MM.1S (cell line): Measurements from ENCODE around the gene KRT28.

Source experiments
- CTCF ChIP-seq: fragments of 300-600 bp; sonication (generic); IDR thresholded peaks from 2 replicates; pipeline ENCODE4 v1.5.1; 2016; ENCODE audit warnings: antibody characterized with exemption, low read length, mixed read lengths
- EZH2 ChIP-seq: fragments of 300-600 bp; sonication (generic); optimal IDR thresholded peaks from 2 replicates; pipeline ENCODE3; 2017; ENCODE audit warnings: low read depth, mild to moderate bottlenecking, antibody characterized with exemption, low read length, mixed read lengths
- EZH2phosphoT487 ChIP-seq: fragments of 300-600 bp; sonication (generic); IDR thresholded peaks from 2 replicates; pipeline ENCODE4 v1.6.1; 2018; ENCODE audit warnings: antibody characterized with exemption, low read length

- TF ChIP-seq CTCF (no peak), EZH2 (no peak), EZH2phosphoT487 (no peak)
Observed at GRCh38 chr17:40755231-40755630, 44.5 kb downstream of the KRT28 start, which contains the start of gene KRT25.
